Testis (tissue), 2 donors: ENCODE results near the gene PPP4R1.

Experiments
- POLR2A ChIP-seq: fragments of 450-650 bp; IDR thresholded peaks from one replicate; pipeline ENCODE4 v1.6.1; 2017; ENCODE audit warnings: antibody characterized with exemption, mild to moderate bottlenecking, moderate library complexity
- TF ChIP-seq, protein P1 (sequence below), 3 experiments: fragments of 450-650 bp in 2 of 3; fragments of 200-600 bp in 1 of 3; sonication (generic) in 1 of 3; IDR thresholded peaks; one replicate each; pipeline ENCODE4 v1.5.1; 2016 to 2019; ENCODE audit warnings: antibody characterized with exemption in 3 of 3, mild to moderate bottlenecking in 2 of 3, moderate library complexity in 1 of 3

DNA sequence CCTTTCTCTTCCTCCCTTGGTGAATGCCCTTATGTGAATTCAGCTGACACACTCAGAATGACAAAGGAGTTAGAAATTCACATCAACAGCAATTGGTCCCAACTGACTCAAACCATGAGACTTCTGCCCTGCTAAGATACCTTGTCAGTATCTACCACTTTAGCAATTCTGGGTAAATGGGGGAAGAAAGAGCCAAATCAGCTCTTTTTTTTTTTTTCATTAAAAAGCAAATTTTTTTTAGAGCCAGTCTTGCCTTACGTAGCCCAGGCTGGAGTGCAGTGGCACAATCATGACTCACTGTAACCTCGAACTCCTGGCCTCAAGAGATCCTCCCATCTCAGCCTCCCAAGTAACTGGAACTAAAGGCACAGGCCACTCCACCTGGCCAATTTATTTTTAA lies 1.7 kb upstream of the PPP4R1 start:
- TF ChIP-seq, protein P1, sequence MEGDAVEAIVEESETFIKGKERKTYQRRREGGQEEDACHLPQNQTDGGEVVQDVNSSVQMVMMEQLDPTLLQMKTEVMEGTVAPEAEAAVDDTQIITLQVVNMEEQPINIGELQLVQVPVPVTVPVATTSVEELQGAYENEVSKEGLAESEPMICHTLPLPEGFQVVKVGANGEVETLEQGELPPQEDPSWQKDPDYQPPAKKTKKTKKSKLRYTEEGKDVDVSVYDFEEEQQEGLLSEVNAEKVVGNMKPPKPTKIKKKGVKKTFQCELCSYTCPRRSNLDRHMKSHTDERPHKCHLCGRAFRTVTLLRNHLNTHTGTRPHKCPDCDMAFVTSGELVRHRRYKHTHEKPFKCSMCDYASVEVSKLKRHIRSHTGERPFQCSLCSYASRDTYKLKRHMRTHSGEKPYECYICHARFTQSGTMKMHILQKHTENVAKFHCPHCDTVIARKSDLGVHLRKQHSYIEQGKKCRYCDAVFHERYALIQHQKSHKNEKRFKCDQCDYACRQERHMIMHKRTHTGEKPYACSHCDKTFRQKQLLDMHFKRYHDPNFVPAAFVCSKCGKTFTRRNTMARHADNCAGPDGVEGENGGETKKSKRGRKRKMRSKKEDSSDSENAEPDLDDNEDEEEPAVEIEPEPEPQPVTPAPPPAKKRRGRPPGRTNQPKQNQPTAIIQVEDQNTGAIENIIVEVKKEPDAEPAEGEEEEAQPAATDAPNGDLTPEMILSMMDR (IDR thresholded peaks at IDR 0.05): no peak
- no peak for TF ChIP-seq POLR2A
